ENCODE results near the gene JPH4.
A peak's percentile ranks its signal among the peaks of the same experiment; 100 is the strongest.

The JPH4 gene

DNA sequence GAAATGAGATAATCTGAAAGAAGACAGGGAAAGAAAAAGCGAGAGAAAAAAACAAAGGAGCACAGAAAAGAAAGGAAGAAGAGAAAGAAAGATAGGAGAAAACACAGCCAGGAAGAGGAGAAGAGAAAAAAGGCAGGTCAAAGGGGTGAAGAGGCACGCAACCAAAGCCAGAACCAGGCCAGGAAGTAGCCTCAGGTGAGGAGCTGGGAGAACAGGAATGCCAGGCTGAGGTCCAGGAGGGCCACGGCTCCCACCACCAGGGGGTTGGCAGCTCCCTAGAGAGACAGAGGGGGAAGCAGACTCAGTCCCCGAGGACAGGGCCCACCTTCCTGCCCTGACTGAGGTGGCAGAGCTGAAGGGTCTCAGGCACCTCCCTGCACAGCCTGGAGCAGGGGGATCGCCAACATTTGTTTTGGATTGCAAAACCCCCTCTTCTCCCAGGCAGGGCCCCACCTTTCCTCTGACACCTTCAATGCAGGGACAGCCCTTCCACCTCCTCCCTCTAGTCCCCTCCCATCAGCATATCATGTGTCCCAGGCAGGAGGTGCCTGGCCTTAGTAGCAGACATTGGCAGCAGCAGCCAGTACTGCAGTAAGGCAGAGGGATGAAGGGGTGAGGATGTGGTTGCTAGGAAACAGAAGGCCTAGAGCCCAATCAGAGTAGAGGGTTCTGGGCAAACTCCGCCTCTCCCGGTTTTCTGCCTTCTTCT is 9.0 kb downstream of the JPH4 start:
- TF ChIP-seq, protein P1, sequence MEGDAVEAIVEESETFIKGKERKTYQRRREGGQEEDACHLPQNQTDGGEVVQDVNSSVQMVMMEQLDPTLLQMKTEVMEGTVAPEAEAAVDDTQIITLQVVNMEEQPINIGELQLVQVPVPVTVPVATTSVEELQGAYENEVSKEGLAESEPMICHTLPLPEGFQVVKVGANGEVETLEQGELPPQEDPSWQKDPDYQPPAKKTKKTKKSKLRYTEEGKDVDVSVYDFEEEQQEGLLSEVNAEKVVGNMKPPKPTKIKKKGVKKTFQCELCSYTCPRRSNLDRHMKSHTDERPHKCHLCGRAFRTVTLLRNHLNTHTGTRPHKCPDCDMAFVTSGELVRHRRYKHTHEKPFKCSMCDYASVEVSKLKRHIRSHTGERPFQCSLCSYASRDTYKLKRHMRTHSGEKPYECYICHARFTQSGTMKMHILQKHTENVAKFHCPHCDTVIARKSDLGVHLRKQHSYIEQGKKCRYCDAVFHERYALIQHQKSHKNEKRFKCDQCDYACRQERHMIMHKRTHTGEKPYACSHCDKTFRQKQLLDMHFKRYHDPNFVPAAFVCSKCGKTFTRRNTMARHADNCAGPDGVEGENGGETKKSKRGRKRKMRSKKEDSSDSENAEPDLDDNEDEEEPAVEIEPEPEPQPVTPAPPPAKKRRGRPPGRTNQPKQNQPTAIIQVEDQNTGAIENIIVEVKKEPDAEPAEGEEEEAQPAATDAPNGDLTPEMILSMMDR (IDR thresholded peaks at IDR 0.05; ENCODE audit: low read depth, low read length), result no peak
- no peak overlapping the region for H3K4me3 ChIP-seq (ENCODE audit: low read depth, low read length)

DNA sequence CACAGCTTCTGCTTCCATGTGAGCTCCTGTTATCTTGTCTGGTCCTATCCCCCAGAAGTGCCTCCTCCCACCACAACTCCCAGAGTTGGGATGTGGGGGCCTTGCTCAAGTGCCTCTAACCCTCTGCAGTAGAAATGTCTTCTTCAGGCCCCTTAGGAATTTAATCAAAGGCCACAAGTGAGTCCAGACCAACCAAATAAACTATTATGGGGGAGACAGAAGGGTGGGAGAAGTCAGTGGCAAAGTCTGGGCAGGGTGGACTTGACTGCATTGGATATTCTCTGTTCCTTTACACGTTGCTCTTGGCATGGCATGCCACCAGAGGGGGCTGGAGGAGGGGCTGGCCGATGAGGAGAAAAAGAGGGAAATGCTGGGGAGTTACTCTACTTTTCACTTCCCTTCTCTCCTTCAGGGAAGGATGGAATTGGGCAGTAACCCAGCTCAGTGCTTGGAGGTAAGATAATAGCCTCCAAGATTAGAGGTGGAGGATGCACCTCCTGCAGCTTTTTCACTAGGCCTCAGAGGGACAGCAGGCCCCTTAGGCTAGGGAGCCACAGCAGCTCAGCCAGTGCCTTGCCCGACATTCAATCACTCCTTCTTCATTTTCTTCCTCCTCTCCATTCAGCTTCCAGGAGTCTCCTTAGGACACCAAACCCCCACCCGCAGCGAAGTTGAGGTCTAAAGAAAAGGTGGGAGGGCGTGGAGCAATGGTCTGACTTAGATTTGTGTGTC is 9.8 kb downstream of the JPH4 start:
- TF ChIP-seq, protein P1 (IDR thresholded peaks at IDR 0.05; ENCODE audit: low read depth, low read length), result peak; percentile 20; the same call in 1 of the 2 replicates
- H3K4me3 ChIP-seq (ENCODE audit: low read depth, low read length), result no peak overlapping the region

DNA sequence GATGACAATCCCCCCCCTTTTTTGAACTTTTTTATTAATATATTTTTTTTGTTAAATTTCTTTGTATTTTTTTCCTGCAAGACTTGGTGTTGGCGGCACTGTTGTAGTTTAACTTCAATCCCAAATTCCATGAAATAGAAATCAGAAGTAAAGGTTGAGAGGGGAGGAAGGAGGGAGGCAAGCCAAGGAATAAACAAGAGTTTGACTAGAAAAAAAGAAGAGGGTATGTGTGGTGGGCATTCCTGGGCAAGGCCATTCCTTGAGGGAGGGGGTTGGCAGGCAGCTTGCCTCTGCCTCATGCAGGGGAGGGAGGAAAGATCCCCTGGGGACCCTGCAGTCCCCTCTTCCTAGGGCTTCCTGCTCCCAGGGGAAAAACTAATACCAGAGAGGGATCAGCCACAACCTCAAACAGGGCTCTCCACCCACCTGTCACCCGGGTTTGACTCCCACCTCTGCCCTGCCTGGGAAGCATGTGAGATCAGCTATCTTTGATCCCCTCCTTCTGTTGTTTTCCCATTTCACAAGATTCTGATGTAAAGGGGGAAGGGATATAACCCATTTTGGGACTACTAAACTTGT is 10.5 kb downstream of the JPH4 start:
- H3K4me3 ChIP-seq (ENCODE audit: low read depth, low read length), result no peak overlapping the region
- TF ChIP-seq, protein P1 (IDR thresholded peaks at IDR 0.05; ENCODE audit: low read depth, low read length), result no peak

DNA sequence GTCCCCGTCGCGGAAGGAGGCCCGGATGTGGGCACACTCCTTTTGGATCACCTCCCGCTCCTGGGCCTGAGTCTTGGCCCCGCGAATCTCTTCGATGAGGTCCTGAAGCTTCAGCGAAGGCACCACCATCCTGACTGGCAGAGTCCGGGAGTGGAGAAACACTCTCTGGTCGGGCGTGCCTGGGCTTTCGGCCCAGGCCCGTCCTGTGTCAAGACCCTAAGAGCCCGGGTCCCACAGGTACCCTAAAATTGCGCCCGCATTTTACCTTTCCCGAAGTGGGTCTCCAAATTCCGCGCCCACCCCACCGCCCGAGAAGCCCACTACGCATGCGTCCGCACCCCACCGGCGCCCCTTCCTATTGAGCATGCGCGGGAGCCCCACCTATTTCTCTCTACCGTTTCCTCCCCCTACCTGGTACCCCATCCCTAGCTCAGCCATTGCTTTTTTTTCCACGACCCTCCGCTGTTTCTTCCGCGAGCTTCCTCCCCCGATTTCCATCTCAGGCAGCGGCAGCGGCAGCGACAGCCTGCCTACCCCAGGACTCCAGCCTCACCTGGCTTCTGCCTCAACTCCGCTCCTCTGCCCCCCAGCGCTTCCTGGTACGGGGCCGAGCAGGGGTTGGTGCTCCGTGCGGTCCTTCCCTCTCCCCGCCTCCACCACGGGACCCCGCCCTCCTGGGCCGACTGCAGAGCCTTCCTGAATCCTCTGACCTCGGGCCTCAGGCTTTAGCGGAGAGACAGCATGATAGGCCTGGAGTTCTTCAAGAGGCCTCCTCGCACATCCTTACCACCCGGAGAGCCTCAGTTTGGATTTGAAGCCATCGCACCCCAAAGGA is 11.2 kb downstream of the JPH4 start, which contains the start of gene AP1G2:
Gene AP1G2 (minus strand): TSS at position 606 of the 835 bp plus-strand sequence. CDS start 477 bp downstream, at position 129.
- H3K4me3 ChIP-seq (ENCODE audit: low read depth, low read length), result peak within 1 kb of the TSS; percentile 60
- TF ChIP-seq, protein P1 (IDR thresholded peaks at IDR 0.05; ENCODE audit: low read depth, low read length), result no peak

DNA sequence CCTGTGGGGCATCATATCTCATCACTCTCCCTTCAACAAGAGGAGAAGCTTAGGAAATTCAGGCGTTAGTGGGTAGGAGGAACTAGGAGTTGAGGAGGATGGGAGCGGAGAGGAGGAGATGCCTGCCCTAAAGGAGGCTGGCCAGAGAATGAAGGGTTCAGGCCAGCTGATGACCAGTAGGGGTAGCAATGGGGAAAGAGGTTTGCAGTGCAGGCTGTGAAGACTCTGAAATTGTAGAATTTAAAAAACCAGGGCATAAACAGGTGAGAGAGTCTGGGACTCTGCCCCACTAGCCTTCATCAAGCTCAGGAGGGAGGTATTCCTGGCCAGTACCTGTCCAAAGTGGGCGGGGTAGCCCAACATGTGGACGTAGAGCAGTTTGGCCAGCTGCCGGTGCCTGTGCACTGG is 11.8 kb downstream of the JPH4 start:
- peak overlapping the region; percentile 60 for H3K4me3 ChIP-seq (ENCODE audit: low read depth, low read length)
- TF ChIP-seq, protein P1 (IDR thresholded peaks at IDR 0.05; ENCODE audit: low read depth, low read length), result no peak

DNA sequence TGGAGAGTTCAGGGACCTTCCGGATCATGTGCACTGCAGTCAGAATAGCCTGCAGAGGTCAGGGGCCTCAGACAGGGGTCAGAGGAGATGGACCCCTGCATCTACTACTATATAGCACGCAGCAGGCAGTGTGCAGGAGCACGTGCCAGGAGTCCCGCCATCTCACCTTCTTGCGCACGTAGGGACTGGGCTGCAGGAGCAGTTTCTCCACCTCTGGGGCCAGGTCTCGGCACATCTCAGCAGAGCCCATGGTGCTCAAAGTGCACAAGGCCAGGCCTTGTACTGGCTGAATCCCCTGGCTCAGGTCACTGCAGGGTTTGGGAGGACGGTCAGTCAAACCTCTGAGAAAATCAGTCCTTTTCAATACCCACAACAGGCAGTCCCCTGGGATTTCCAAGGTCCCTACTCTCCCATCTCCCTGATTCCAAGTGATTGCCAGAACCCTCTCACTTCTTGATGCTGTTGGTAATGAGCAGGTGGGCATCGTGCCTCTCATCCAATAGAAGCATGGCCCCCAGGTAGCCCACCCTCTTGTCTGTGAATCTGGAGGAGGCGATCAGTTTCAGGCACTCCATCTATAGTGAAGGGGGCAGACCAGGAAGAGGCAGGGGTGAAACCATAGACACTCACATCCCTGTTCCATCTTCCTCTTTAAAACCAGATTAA is 12.3 kb downstream of the JPH4 start:
- H3K4me3 ChIP-seq (ENCODE audit: low read depth, low read length), result no peak overlapping the region
- TF ChIP-seq, protein P1 (IDR thresholded peaks at IDR 0.05; ENCODE audit: low read depth, low read length), result no peak

Measured in WI38 (cell line).